ENCODE data around the gene FOXI2.

Gene FOXI2

DNA sequence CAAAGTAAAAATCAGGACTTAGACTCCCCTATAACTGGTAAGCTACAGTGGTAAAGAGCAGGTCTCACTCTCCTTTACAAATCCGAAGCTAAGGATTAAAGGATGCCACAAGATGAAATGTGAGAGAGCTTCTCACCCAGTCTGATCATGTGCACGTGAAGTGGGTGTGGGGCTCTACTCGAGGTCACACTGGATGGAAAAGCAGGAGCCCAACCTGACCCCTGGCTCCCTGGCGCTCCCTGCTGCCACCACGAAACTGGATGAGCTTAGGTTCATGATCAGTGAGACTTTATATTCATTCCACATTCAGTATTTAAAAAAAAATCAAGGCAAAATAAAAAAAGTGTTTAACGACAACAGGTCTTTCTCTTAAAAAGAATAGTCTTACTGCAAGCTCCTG lies 21.7 kb upstream of the FOXI2 start:
- H2BK15ac ChIP-seq (ENCODE audit: low read depth, poor library complexity, severe bottlenecking), result no peak overlapping the region
- no peaks in the 10 kb centered on the region for H3K4me1 ChIP-seq (ENCODE audit: control insufficient read depth, insufficient read depth, low read depth, low read length)
- H2AFZ ChIP-seq (ENCODE audit: low read depth, low read length), result no peak overlapping the region
- no peaks in the 10 kb centered on the region for H3K79me1 ChIP-seq (replicated peaks; ENCODE audit: low read length, poor library complexity, severe bottlenecking)
- H3K27ac ChIP-seq (ENCODE audit: low read length, poor library complexity, severe bottlenecking), result no peak overlapping the region
- no peak overlapping the region for H3K18ac ChIP-seq (ENCODE audit: low read depth in 1 of 2, low read length in 2 of 2)
- H3K4ac ChIP-seq (ENCODE audit: low read depth in 1 of 2, low read length in 2 of 2), result no peak overlapping the region
- no peak overlapping the region for H2BK5ac ChIP-seq (ENCODE audit: low read depth, low read length, poor library complexity, severe bottlenecking)
- 21% methylated on average over 3 of the region's 6 CpGs for WGBS
- no peak overlapping the region for H4K91ac ChIP-seq (ENCODE audit: low read length)
- no peak overlapping the region for H3K9ac ChIP-seq (ENCODE audit: low read length)
- H3K23ac ChIP-seq (ENCODE audit: low read length in 2 of 2), result no peak overlapping the region
- no peak for DNase-seq
- H4K8ac ChIP-seq (ENCODE audit: low read length), result no peak overlapping the region
- H2BK12ac ChIP-seq (ENCODE audit: low read length in 2 of 2), result no peak overlapping the region
- no peaks in the 10 kb centered on the region for H3K36me3 ChIP-seq (ENCODE audit: control insufficient read depth in 1 of 2, insufficient read depth in 2 of 2, low read depth in 1 of 2, low read length in 2 of 2)
- H3K4me2 ChIP-seq (ENCODE audit: low read length, poor library complexity, severe bottlenecking), result no peak overlapping the region
- no peak overlapping the region for H2BK120ac ChIP-seq (ENCODE audit: low read depth, low read length)
- no peak overlapping the region for H3K14ac ChIP-seq (ENCODE audit: low read length in 2 of 2)
- H3K9me3 ChIP-seq (ENCODE audit: control insufficient read depth, low read length), result no peaks in the 10 kb centered on the region
- H3K4me3 ChIP-seq (ENCODE audit: insufficient read depth in 1 of 2, low read depth in 1 of 2, low read length in 2 of 2), result no peak overlapping the region
- H2AK5ac ChIP-seq (ENCODE audit: low read length, severe bottlenecking), result no peak overlapping the region
- H3K27me3 ChIP-seq (ENCODE audit: control insufficient read depth in 1 of 2, insufficient read depth in 1 of 2, low read length in 2 of 2), result peaks cover 0 to 5% of the 10 kb centered on the region in 2 experiments

GRCh38 chr10:127715782-127716378 lies 21.1 kb upstream of the FOXI2 start:
- peak; percentile 29 for DNase-seq
- Histone ChIP-seq H3K4me2 (ENCODE audit: low read length, poor library complexity, severe bottlenecking) (no peak overlapping the region), H4K8ac (ENCODE audit: low read length) (no peak overlapping the region), H3K27ac (ENCODE audit: low read length, poor library complexity, severe bottlenecking) (no peak overlapping the region), H2AK5ac (ENCODE audit: low read length, severe bottlenecking) (no peak overlapping the region), H2BK12ac (ENCODE audit: low read length in 2 of 2) (no peak overlapping the region), H4K91ac (ENCODE audit: low read length) (no peak overlapping the region), H3K23ac (ENCODE audit: low read length in 2 of 2) (no peak overlapping the region), H3K14ac (ENCODE audit: low read length in 2 of 2) (no peak overlapping the region), H2BK5ac (ENCODE audit: low read depth, low read length, poor library complexity, severe bottlenecking) (no peak overlapping the region), H3K36me3 (ENCODE audit: control insufficient read depth in 1 of 2, insufficient read depth in 2 of 2, low read depth in 1 of 2, low read length in 2 of 2) (no peaks in the 10 kb centered on the region), H3K18ac (ENCODE audit: low read depth in 1 of 2, low read length in 2 of 2) (no peak overlapping the region), H3K9ac (ENCODE audit: low read length) (no peak overlapping the region), H2BK15ac (ENCODE audit: low read depth, poor library complexity, severe bottlenecking) (no peak overlapping the region), H3K4me3 (ENCODE audit: insufficient read depth in 1 of 2, low read depth in 1 of 2, low read length in 2 of 2) (no peak overlapping the region), H3K4ac (ENCODE audit: low read depth in 1 of 2, low read length in 2 of 2) (no peak overlapping the region), H3K9me3 (ENCODE audit: control insufficient read depth, low read length) (no peaks in the 10 kb centered on the region), H3K27me3 (ENCODE audit: control insufficient read depth in 1 of 2, insufficient read depth in 1 of 2, low read length in 2 of 2) (peaks cover 0 to 5% of the 10 kb centered on the region in 2 experiments), H3K79me1 (replicated peaks; ENCODE audit: low read length, poor library complexity, severe bottlenecking) (no peaks in the 10 kb centered on the region), H2BK120ac (ENCODE audit: low read depth, low read length) (no peak overlapping the region), H2AFZ (ENCODE audit: low read depth, low read length) (no peak overlapping the region), H3K4me1 (ENCODE audit: control insufficient read depth, insufficient read depth, low read depth, low read length) (no peaks in the 10 kb centered on the region)
- 93% methylated on average over 2 of the region's 3 CpGs for WGBS

- no peak overlapping the region for H2AK5ac ChIP-seq (ENCODE audit: low read length, severe bottlenecking)
- H3K4me2 ChIP-seq (ENCODE audit: low read length, poor library complexity, severe bottlenecking), result no peak overlapping the region
- no peak overlapping the region for H3K23ac ChIP-seq (ENCODE audit: low read length in 2 of 2)
- DNase-seq, result no peak
- no peak overlapping the region for H3K27ac ChIP-seq (ENCODE audit: low read length, poor library complexity, severe bottlenecking)
- H3K27me3 ChIP-seq (ENCODE audit: control insufficient read depth in 1 of 2, insufficient read depth in 1 of 2, low read length in 2 of 2), result no peaks in the 10 kb centered on the region
- H3K4me3 ChIP-seq (ENCODE audit: insufficient read depth in 1 of 2, low read depth in 1 of 2, low read length in 2 of 2), result no peak overlapping the region
- no peak overlapping the region for H4K91ac ChIP-seq (ENCODE audit: low read length)
- no peaks in the 10 kb centered on the region for H3K79me1 ChIP-seq (replicated peaks; ENCODE audit: low read length, poor library complexity, severe bottlenecking)
- H3K14ac ChIP-seq (ENCODE audit: low read length in 2 of 2), result no peak overlapping the region
- H3K18ac ChIP-seq (ENCODE audit: low read depth in 1 of 2, low read length in 2 of 2), result no peak overlapping the region
- 58% methylated on average over 4 of the region's 4 CpGs for WGBS
- H2AFZ ChIP-seq (ENCODE audit: low read depth, low read length), result no peak overlapping the region
- H2BK5ac ChIP-seq (ENCODE audit: low read depth, low read length, poor library complexity, severe bottlenecking), result no peak overlapping the region
- H4K8ac ChIP-seq (ENCODE audit: low read length), result no peak overlapping the region
- no peaks in the 10 kb centered on the region for H3K4me1 ChIP-seq (ENCODE audit: control insufficient read depth, insufficient read depth, low read depth, low read length)
- no peaks in the 10 kb centered on the region for H3K36me3 ChIP-seq (ENCODE audit: control insufficient read depth in 1 of 2, insufficient read depth in 2 of 2, low read depth in 1 of 2, low read length in 2 of 2)
- no peak overlapping the region for H3K4ac ChIP-seq (ENCODE audit: low read depth in 1 of 2, low read length in 2 of 2)
- H2BK15ac ChIP-seq (ENCODE audit: low read depth, poor library complexity, severe bottlenecking), result no peak overlapping the region
- no peak overlapping the region for H3K9ac ChIP-seq (ENCODE audit: low read length)
- no peak overlapping the region for H2BK12ac ChIP-seq (ENCODE audit: low read length in 2 of 2)
- no peak overlapping the region for H2BK120ac ChIP-seq (ENCODE audit: low read depth, low read length)
- H3K9me3 ChIP-seq (ENCODE audit: control insufficient read depth, low read length), result peaks cover 5% of the 10 kb centered on the region
Observed at GRCh38 chr10:127720142-127720541, 16.8 kb upstream of the FOXI2 start.

DNA sequence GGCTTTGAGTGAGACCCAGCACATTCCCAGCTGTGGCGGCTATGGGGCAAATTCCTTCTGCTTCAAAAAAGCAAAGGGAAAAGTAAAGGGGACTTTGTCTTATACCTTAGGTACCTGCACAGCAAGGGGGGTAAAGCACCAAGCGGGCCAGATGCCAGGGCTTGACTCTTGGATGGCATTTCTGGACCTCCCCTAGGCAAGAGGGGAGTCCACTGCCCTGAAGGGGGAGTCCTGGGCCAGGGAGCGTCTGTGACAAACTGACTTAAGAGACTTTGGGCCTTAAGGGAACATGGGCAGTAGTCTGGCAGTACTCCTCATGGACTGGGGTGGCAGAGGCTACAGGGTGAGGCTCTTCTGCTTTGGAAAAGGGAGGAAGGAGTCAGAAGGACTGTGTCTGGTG lies 16.1 kb upstream of the FOXI2 start:
- WGBS, result 58% methylated on average over 3 of the region's 3 CpGs
- no peaks in the 10 kb centered on the region for H3K4me1 ChIP-seq (ENCODE audit: control insufficient read depth, insufficient read depth, low read depth, low read length)

More for the DNA sequence above, 16.1 kb upstream of the FOXI2 start:
- DNase-seq, result no peak
- H2BK12ac ChIP-seq (ENCODE audit: low read length in 2 of 2), result no peak overlapping the region
- H2BK120ac ChIP-seq (ENCODE audit: low read depth, low read length), result no peak overlapping the region
- H3K9me3 ChIP-seq (ENCODE audit: control insufficient read depth, low read length), result peaks cover 5% of the 10 kb centered on the region
- no peak overlapping the region for H2AFZ ChIP-seq (ENCODE audit: low read depth, low read length)
- no peaks in the 10 kb centered on the region for H3K36me3 ChIP-seq (ENCODE audit: control insufficient read depth in 1 of 2, insufficient read depth in 2 of 2, low read depth in 1 of 2, low read length in 2 of 2)
- no peaks in the 10 kb centered on the region for H3K27me3 ChIP-seq (ENCODE audit: control insufficient read depth in 1 of 2, insufficient read depth in 1 of 2, low read length in 2 of 2)
- H2BK5ac ChIP-seq (ENCODE audit: low read depth, low read length, poor library complexity, severe bottlenecking), result no peak overlapping the region
- H3K4me3 ChIP-seq (ENCODE audit: insufficient read depth in 1 of 2, low read depth in 1 of 2, low read length in 2 of 2), result no peak overlapping the region
- no peak overlapping the region for H4K91ac ChIP-seq (ENCODE audit: low read length)
- H3K9ac ChIP-seq (ENCODE audit: low read length), result no peak overlapping the region
- no peak overlapping the region for H4K8ac ChIP-seq (ENCODE audit: low read length)
- H2AK5ac ChIP-seq (ENCODE audit: low read length, severe bottlenecking), result no peak overlapping the region
- H3K4me2 ChIP-seq (ENCODE audit: low read length, poor library complexity, severe bottlenecking), result no peak overlapping the region
- no peak overlapping the region for H3K18ac ChIP-seq (ENCODE audit: low read depth in 1 of 2, low read length in 2 of 2)
- no peak overlapping the region for H3K4ac ChIP-seq (ENCODE audit: low read depth in 1 of 2, low read length in 2 of 2)
- H3K14ac ChIP-seq (ENCODE audit: low read length in 2 of 2), result no peak overlapping the region
- no peak overlapping the region for H3K23ac ChIP-seq (ENCODE audit: low read length in 2 of 2)
- no peak overlapping the region for H3K27ac ChIP-seq (ENCODE audit: low read length, poor library complexity, severe bottlenecking)
- no peak overlapping the region for H2BK15ac ChIP-seq (ENCODE audit: low read depth, poor library complexity, severe bottlenecking)
- no peaks in the 10 kb centered on the region for H3K79me1 ChIP-seq (replicated peaks; ENCODE audit: low read length, poor library complexity, severe bottlenecking)

All from mesenchymal stem cell (in vitro differentiated cells and primary cell).